Upper lobe of right lung (tissue), 1 donor: ENCODE results near the gene PLK1. TPM values are rescaled to one million over a fixed set of nuclear protein-coding genes. Genes with fewer than 3 reads are reported as not detected.

ENCODE experiments used
- ATAC-seq: fragments of 200-7000 bp; cut with Tn5 transposase; one replicate; pipeline ENCODE4 v1.9.1; 2020; ENCODE audit warnings: mild to moderate bottlenecking, moderate library complexity
- DNase-seq: peaks from one replicate; pipeline ENCODE4 v3.0.0-alpha.2; 2020
- H3K27ac ChIP-seq: fragments of 200-600 bp; one replicate; pipeline ENCODE4 v1.8.0; 2022
- H3K27me3 ChIP-seq: fragments of 200-600 bp; one replicate; pipeline ENCODE4 v1.8.0; 2022; ENCODE audit warnings: mild to moderate bottlenecking
- H3K36me3 ChIP-seq: fragments of 200-600 bp; one replicate; pipeline ENCODE4 v1.8.0; 2022
- H3K4me1 ChIP-seq: fragments of 200-600 bp; one replicate; pipeline ENCODE4 v1.8.0; 2022
- H3K4me3 ChIP-seq: fragments of 200-600 bp; one replicate; pipeline ENCODE4 v1.8.0; 2022; ENCODE audit warnings: mild to moderate bottlenecking
- H3K9me3 ChIP-seq: fragments of 200-600 bp; one replicate; pipeline ENCODE4 v1.8.0; 2022
- intact Hi-C: fragments of 100-400 bp; cut with DNase I; formaldehyde crosslinking; loops from one replicate; pipeline ENCODE4 v1.11.0; 2022
- total RNA-seq: library from RNA; stranded (reverse); fragmentation: NEBNext Ultra II Directional; extraction: Animal tissue kit (Norgen Biotek cat#: 25700); gene quantifications from one replicate; pipeline ENCODE4 v1.2.1, GENCODE V29; 2021
- TF ChIP-seq, protein P1 (sequence below): fragments of 200-600 bp; IDR thresholded peaks from one replicate; pipeline ENCODE4 v1.8.0; 2022; ENCODE audit warnings: antibody characterized with exemption
- donor health status: DM: no; HTN: yes; CAD: no; lungs with severe emphysema.

The PLK1 gene
- total RNA-seq, 1 donor from 2014 or later, result 1.8 TPM

- Histone ChIP-seq H3K4me1 (peaks cover 3% of the 10 kb centered on the region), H3K9me3 (no peaks in the 10 kb centered on the region), H3K27me3 (no peaks in the 10 kb centered on the region), H3K4me3 (no peak overlapping the region), H3K27ac (no peak overlapping the region), H3K36me3 (peaks cover 20% of the 10 kb centered on the region)
- DNase-seq (no peak), ATAC-seq (no peak)
- TF ChIP-seq, protein P1, sequence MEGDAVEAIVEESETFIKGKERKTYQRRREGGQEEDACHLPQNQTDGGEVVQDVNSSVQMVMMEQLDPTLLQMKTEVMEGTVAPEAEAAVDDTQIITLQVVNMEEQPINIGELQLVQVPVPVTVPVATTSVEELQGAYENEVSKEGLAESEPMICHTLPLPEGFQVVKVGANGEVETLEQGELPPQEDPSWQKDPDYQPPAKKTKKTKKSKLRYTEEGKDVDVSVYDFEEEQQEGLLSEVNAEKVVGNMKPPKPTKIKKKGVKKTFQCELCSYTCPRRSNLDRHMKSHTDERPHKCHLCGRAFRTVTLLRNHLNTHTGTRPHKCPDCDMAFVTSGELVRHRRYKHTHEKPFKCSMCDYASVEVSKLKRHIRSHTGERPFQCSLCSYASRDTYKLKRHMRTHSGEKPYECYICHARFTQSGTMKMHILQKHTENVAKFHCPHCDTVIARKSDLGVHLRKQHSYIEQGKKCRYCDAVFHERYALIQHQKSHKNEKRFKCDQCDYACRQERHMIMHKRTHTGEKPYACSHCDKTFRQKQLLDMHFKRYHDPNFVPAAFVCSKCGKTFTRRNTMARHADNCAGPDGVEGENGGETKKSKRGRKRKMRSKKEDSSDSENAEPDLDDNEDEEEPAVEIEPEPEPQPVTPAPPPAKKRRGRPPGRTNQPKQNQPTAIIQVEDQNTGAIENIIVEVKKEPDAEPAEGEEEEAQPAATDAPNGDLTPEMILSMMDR, result no peak
- intact Hi-C loops, result no loop called here
Observed at GRCh38 chr16:23673971-23674614, 4.6 kb upstream of the PLK1 start.

GRCh38 chr16:23676924-23677480 is 1.7 kb upstream of the PLK1 start:
- ATAC-seq (no peak), DNase-seq (no peak)
- TF ChIP-seq, protein P1, result no peak
- no peak overlapping the region for H3K27ac ChIP-seq
- intact Hi-C loops, result no loop called here
- no peaks in the 10 kb centered on the region for H3K27me3 ChIP-seq
- no peaks in the 10 kb centered on the region for H3K9me3 ChIP-seq
- peaks cover 7% of the 10 kb centered on the region for H3K4me1 ChIP-seq
- peaks cover 8% of the 10 kb centered on the region for H3K36me3 ChIP-seq
- no peak overlapping the region for H3K4me3 ChIP-seq

DNA sequence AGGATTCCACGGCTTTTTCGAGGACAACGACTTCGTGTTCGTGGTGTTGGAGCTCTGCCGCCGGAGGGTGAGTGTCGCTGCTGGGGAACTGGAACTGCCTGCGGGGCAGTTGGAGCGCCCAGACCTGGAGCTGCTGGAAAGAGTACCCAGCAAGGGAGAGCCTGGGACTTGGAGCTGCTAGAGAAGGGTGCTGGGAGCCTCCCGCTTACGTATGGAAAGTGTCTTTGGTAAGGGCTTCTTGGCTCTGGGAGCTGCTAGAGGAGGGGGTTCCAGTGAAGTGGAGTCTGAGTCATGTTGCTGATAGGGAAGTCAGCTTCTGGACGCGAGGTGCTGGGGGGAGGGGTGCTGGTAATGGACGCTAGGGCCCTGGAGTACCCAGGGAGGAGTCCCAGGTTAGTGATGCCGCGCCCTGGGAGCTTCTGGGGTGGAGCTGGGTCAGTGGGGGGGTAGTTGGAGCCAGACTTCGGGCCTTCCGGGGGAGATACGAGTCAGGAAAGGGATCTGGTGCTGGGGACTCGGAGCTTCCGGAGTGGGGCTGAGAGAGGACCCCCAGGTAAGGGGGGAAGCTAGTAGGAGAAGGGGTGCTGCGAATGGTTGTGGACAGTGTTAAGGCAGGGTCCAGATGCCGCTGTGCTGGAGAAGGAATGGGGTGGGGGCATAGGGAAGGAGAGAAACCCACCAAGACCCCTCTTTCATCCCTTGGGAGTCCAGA is 741 bp downstream of the PLK1 start:
- ATAC-seq (peak; percentile 23), DNase-seq (no peak)
- no peaks in the 10 kb centered on the region for H3K27me3 ChIP-seq
- H3K36me3 ChIP-seq, result peaks cover 22% of the 10 kb centered on the region
- peaks cover 7% of the 10 kb centered on the region for H3K4me1 ChIP-seq
- peak overlapping the region; percentile 65 for H3K4me3 ChIP-seq
- H3K9me3 ChIP-seq, result no peaks in the 10 kb centered on the region
- intact Hi-C loops, result no loop called here
- TF ChIP-seq, protein P1, result no peak
- H3K27ac ChIP-seq, result no peak overlapping the region

DNA sequence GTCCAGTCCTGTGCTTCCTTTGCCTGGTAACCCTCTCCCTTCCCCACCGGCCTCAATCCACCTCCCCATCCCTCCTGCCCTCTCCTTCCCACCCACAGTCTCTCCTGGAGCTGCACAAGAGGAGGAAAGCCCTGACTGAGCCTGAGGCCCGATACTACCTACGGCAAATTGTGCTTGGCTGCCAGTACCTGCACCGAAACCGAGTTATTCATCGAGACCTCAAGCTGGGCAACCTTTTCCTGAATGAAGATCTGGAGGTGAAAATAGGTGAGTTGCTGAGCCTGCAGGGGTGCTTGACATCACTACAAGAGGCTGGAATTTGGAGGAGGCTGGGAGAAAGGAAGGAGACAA is 1.3 kb downstream of the PLK1 start:
- peaks cover 7% of the 10 kb centered on the region for H3K4me1 ChIP-seq
- TF ChIP-seq, protein P1, result no peak
- no peak for DNase-seq
- H3K27me3 ChIP-seq, result no peaks in the 10 kb centered on the region
- H3K9me3 ChIP-seq, result no peaks in the 10 kb centered on the region
- H3K4me3 ChIP-seq, result no peak overlapping the region
- no peak for ATAC-seq
- peaks cover 23% of the 10 kb centered on the region for H3K36me3 ChIP-seq
- H3K27ac ChIP-seq, result no peak overlapping the region
- intact Hi-C loops, result no loop called here

- no peak for ATAC-seq
- intact Hi-C loops, result no loop called here
- peaks cover 37% of the 10 kb centered on the region for H3K36me3 ChIP-seq
- no peak for DNase-seq
- TF ChIP-seq, protein P1, result no peak
- H3K27me3 ChIP-seq, result no peaks in the 10 kb centered on the region
- no peaks in the 10 kb centered on the region for H3K9me3 ChIP-seq
- H3K4me3 ChIP-seq, result no peak overlapping the region
- H3K4me1 ChIP-seq, result peaks cover 7% of the 10 kb centered on the region
- no peak overlapping the region for H3K27ac ChIP-seq
Observed at GRCh38 chr16:23682181-23682580, 3.5 kb downstream of the PLK1 start.
